Stimulated activated CD8-positive, alpha-beta memory T cell treated with anti-CD3 and anti-CD28 coated beads, Interleukin-15, amount 100 ng/mL, for 4 hours (primary cell): ENCODE measurements around the gene TMOD3.
"Not testable (repeated sequence)": the region's sequence is repeated elsewhere in the genome, so short reads cannot be mapped to it uniquely, and the experiment has no call there.

Source experiments
- DNase-seq, 2 donors: peaks; one replicate each; pipeline ENCODE4 v3.0.0-alpha.2; 2020; ENCODE audit warnings: low read depth in 2 of 2

The TMOD3 gene

DNA sequence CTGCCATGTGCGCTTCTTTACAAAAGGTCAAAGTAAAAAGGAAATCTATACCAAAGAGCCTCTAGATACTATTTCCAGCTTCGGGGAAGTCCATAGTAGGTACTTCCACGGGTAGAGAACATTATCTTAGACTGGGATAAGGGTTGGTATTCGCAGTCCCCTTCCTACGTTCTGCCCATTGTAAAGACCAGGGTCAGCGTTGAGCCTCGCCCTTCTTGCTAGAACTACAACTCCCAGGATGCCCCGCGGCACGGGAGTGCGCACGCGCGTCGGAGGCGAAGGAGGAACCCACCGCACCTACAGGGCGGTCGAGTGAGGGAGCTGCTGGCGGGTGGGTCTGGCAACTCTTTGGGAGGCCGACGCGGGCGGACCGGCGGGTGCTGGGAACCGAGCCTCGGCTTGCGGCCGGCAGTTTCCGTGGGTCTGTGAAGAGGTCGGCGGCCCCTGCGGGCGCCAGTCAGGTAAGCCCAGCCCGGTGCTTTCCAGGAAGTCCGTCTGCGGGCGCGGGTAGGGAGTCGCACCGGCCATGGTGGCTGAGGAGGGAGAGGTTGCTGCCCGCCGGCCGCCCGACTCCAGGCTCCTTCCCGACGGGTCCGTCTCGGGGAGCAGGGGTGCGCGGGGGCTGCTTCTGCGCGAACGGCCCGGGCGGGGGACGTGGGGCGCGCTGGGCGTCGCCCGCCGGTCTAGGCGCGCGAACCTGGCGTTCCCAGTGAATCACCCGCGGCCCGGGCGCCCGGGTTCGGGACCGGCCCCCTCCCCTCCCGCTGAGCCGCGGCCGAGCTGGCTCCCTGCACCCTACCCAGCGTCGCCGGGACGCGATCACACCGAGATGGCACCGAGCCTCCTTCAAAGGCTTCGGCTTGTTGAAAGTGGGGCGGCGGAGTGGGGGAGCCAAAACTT, at the start of gene TMOD3:
Gene TMOD3 (plus strand): TSS at position 278 of the 900 bp plus-strand sequence. CDS start 33,232 bp downstream, outside the sequence.
- DNase-seq: peak; percentile 78 to 83

DNA sequence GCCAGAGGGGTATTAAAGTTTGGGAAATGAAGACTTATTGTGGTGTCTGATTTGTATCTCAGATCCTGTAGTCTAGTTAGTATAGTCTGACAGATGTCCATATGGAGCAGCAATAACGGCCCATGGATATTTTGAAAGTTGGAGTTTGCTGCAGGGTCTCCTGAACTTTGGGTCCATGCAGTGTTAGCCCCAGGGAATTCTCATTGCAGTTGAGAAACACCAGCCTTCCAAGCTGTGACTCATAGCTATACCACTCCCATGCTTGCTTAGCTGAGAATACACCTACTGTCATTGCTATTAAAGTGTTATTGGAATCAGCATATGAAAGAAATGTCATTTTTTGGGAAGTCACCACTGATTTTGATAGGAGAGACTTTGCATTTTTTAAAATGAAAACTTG, 48.8 kb upstream of the TMOD3 start:
- DNase-seq: no peak

DNA sequence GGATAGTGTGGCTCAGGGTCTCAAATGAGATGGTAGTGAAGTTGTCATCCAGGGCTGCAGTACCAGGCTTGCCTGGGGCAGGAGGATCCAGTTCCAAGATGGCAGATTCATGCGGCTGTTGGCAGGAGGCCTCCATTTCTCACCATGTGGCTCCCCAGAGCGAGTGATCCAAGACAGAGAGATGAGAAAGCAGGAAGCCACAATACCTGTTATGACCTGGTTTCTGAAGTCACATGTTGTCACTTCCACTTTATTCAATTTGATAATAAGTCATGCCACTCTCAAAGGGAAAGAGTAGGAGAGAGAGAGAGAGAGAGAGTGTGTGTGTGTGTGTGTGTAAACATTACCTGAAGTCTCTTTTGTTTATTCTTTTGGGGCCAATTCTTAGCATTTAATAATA, 47.9 kb upstream of the TMOD3 start:
- no peak for DNase-seq

DNA sequence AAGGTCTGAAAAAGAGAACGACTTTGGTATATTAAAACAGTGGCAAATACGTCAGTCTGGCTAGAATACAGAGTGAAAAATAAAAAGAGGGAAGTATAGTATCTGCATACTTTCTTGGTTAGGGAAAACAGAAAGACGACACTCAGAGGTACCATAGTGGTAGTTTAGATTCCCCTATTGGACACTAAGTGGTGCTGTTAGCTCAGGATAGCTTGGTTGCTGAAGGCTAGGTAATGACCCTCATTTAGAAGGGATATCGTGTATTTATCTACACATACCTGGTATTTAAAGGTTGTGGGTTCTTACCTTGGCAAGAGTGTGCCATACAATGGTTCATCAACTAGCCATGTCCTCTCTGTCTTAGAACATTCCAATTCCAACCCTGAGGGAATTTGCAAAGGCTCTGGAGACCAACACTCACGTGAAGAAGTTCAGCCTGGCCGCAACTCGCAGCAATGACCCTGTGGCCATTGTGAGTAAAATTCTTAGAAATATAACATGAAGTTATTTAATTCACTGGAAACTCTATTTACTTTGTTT, 47.0 kb upstream of the TMOD3 start:
- no peak for DNase-seq

DNA sequence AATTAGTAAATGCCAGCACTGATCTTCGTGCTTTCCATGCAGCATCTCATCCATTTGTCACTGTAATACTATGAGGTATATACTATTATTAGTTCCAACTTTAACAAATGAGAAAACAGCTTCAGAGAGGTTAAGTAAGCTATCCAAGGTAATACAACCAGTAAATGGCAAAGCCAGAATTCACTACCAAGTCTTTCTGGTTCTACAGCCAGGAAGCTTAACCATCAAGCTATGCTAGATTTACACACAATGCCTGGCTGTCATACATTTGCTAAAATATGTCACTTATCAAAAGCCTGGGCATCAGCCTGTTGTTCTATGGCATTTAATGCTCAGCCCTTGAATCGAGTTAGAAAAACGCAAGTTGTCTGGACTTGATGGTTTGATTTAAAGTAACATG, 45.5 kb upstream of the TMOD3 start:
- no peak for DNase-seq

DNA sequence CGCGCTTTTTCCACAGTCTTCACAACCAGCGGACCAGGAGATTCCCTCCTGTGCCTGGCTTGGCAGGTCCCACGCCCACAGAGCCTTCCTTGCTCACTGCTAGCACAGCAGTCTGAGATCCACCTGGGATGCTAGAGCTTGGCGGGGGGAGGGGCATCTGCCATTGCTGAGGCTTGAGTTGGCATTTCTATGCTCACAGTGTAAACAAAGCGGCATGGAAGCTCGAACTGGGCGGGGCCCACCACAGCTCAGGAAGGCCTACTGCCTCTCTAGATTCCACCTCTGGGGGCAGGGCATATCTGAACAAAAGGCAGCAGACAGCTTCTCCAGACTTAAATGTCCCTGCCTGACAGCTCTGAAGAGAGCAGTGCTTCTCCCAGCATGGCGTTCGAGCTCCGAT, 42.3 kb upstream of the TMOD3 start:
- not testable (repeated sequence) for DNase-seq

DNA sequence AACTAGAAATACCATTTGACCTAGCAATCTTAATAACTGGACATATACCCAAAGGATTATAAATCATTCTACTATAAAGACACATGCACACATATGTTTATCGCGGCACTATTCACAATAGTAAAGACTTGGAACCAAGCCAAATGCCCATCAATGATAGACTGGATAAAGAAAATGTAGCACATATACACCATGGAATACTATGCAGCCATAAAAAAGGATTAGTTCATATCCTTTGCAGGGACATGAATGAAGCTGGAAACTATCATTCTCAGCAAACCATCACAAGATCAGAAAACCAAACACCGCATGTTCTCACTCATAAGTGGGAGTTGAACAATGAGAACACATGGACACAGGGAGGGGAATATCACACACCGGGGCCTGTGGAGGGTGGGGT, 37.0 kb upstream of the TMOD3 start:
- not testable (repeated sequence) for DNase-seq

DNA sequence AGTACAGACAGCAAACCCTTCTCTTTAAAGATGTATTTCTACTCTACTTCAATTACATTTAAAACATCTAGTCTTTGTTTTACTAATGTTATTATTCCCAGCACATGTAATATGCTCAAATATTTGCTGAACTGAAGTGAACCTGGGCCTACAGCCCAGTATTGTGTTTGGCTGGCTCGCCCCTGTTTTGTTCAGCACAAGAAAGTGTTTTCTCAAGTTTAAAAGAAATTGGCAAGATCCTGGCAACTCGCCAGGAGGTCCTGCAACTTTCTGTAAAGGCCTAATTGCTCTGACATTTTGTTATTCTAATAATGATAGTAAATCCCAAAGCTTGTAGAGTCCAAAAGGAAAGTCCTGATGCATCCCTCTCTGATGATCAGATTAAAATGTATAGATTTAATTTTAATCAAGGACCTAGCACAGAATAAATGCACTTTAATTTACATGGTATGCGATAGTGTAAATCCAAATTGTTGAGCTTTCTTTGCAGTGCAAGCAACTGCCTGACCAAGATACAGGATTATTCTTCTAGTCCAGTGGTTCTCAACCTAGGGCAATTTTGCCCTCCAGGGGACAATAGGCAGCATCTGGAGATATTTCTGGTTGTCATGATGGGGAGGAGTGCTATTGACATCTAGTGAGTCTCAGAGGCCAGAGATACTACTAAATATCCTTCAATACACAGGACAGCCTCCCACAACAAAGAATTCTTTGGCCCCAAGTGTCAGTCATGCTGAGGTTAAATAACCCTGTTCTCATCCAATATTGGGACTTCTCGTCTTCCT, 35.7 kb upstream of the TMOD3 start:
- no peak for DNase-seq

DNA sequence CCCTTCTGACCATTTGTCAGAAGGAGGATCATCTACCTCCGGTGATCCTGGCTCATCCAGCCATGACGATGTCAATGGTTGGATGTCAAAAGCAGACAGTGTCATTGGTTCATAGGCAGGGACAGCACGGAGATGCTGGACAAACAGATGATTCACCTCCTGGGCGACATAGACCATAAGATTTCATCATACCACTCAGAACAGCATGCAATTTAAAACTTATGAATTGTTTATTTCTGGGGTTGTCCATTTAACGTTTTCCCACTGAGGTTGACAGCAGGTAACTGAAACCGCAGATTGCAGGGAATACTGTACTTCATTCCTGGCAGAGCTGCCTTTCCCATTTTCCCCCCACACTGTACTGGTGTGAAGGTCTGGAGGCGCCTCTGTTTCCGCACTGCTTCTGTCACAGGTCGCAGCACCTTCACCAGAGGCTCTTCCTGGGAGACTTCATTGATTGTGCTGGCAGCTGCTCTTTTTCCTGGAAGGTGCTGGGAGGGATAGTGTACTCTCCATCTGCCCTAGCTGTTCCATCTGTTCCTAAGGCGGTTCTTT, 32.5 kb upstream of the TMOD3 start:
- DNase-seq: no peak

DNA sequence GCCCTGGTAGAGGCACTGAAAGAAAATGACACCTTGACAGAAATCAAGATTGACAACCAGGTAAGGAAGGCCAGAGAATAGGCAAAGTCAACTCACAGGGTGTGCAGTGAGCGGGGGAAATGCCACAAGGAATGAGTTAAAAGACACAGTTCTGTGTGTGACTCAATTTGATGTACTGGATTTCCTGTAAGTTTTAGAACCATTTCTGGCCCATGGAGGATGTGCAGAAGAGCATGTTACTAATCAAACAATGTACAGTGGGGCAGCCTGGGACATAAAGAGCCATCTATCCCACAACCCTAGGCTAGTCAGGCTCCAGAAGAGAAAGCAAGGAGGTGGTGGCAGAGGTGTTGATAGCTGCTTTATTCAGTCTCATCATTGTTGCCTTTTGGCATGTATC, 31.2 kb upstream of the TMOD3 start:
- no peak for DNase-seq

DNA sequence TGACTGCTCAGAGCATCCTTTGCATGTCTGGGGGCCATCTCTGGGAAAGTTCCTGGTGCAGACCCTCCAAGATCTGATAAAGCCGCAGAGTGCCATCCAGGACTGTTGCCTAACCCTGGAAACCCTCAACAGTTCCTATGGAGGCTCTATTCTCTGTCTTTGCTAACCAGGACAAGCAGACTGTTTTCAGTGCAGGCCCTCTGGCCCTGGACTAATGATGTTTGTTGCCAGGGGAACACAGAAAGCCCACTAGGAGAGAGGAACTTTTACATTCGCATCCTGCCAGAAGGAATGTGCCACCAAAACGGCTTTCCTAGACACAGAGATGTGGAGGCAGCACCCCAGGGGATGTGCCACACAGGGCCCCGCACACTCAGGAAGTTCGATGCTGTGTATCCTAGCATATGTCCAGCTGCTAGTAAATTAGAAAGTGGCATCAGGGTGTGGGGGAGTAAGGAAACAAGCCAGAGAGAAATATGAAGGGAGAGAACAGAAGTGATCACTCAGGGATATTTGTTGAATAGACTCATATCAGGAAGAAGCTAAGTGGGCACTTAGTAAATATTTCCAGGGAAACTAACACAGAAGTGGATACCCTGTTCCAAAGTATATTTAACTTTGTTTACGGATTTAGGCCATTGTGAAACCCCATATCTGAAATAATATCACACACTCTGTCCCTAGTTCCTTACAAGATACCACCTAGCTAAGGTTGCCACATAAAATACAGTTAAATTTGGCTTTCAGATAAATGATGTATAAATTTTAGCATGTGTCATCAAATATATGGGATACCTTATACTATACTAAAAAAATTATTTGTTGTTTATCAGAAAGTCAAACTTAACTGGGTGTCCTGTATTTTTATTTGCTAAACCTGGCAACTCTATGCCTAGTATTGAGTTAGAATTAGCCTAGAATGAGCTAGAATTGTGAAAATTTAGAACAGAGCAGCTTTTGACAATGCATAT, 29.9 kb upstream of the TMOD3 start:
- no peak for DNase-seq

DNA sequence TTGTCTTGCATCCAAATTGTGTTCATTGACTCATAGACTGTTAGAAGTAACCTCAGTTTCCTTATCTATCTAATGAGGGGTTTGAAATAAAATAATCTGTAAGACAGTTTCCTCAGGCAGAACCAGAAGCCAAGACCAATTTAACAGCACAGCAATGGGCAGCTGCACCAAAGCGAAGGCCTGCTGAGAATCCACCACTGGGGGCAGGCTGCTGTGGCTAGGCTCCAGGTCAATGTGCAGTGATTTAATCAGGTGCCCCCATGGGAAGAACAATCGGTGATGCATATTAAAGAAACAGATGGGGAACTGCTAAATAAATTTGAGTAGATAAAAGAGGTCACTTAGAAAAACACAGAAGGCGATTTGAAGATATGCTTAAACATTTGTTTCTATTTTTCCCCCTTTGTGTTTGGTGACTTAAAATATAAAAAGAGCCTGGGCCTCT, 28.0 kb upstream of the TMOD3 start:
- DNase-seq: no peak

DNA sequence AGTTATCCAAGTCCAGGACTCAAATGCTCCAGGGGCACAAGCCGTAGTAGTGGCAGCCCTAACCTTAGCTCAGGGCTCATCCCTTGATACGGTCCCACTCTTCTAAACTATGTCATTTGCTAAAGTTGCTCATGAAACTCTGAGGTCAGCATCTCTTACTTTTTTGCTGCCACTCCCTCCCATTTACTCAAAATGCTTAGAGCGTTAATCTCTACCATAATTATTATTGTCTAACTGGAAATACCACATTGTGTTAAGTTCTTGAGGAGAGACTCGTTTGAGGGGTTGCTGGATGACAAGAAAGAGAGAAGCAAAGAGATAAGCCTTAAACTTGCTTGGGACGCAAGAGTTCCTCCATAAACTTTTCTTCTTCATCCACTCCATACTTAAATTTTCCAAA, 26.9 kb upstream of the TMOD3 start:
- no peak for DNase-seq

DNA sequence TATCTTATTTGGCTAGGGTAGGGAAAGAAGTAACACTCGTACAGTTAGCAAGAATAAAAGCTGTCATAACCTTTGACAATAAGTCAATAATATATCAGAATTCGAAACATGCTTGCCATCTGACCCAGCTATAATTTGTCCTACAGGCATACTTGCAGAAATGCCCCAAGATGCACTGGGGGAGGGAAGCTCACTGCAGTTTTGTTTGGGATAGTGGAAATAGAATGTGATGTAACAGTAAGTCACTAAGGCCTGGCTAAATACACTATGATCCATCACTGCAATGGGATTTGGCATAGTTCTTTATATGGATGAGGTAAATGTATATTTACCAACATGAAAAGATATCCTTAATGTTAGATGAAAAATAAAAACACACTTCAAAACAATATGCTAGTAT, 25.5 kb upstream of the TMOD3 start:
- no peak for DNase-seq

DNA sequence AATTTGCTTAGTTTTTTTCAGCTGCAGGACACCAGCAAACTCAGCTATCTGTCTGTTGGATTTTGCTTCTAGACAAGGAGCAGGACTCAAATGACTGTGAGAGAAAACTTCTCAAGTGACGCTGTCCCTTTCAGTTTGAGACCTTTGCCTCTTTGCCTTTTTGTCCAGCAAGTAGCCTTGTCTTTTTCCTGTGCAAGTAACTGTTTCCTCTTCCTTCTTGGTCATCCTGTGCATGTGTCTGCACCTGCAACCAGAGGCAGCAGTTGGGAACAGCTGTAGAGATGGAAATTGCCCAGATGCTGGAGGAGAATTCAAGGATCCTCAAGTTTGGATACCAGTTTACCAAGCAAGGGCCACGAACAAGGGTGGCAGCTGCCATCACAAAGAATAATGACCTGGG, 23.3 kb upstream of the TMOD3 start:
- no peak for DNase-seq

DNA sequence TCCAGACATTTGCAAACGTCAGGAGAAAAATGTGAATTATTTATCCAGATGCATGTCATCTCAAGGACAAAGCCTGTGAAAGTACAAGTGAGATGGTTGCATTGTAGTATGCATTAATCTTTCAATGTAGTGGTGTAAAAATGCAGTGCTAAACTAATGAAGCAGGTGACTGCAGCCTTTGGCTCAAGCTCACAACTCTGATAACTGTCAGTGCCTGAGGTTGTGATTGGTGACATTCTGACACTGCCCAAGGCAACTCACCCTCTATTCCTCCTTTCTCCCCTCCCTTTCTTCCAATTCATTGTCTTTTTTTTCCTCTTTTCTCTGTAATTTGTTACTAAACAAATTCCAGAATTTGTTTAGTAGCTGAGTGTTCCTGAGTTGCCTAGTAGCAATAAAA, 20.0 kb upstream of the TMOD3 start:
- no peak for DNase-seq

DNA sequence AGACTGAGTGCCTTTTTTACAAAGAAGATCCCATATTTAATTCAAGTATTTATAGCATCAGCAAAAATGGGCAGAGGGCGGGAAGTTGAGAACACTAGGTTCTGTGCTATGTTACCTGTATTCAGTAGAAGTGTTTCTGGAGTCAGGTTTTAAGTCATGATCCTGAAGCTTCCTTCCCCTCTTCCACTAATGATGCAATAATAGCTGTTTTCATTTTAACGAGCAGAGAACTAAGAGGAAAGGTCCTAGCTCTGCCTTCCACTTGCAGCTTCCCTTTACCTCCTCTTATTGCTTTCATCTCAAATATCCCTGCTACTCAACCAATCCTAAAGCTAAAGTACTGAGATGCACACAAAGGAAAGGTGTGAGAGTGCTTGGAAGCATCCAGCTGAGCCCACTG, 16.9 kb upstream of the TMOD3 start:
- DNase-seq: no peak

DNA sequence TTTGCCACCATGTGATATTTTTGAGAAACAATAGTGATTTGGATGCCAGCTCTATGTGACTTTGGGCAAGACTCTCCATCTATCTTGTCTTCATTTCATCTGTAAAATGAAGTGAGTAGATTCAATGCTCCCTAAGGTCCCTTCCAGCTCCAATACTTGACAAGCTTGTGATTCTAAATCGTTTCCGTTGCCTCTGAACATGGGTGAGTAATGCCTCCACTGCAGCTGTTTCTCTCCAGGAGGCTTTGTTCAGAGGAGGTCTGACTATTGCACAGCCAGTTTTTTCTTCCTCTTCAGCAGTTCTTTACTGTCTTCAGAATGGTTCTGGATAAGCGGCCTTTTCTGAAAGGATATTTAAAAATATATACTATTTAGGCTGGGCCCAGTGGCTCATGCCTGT, 14.8 kb upstream of the TMOD3 start:
- DNase-seq: no peak

DNA sequence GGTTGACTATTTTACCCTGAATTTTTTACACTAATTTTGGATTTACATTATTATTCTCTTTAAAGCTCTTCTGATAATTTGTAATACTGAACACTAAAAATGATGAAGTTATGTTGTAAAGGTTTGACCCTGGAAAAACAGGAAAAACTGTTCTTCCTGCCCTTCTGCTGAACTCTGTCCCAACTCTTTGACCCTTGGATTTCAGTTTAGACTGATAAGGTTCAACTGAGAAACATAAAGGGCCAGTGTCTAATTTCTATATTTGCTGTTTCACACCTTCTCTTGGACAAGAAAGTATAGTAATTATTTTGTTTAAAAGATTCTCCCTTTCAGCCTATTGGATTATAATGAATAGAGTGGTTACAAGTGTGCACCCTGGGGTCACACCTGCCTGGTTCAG, 12.8 kb upstream of the TMOD3 start:
- no peak for DNase-seq

DNA sequence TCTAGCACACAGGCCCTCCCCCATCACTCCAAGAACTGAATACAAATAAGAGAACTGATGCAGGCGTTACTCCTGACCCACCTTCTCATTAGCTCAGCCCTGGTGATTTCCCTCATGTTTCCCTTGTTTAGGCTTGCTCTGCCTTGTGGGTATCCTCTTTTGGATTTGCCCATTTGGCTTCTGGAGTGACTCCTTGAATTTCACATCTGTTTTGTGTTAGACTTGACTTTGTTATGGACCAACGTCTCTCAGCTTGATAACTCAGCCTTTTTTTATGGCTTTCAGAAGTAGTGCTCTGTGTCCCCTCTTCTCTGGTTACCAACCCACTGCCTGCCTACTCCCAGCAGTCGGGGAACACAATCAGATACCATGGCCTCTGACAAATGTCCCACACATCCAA, 11.3 kb upstream of the TMOD3 start:
- no peak for DNase-seq

DNA sequence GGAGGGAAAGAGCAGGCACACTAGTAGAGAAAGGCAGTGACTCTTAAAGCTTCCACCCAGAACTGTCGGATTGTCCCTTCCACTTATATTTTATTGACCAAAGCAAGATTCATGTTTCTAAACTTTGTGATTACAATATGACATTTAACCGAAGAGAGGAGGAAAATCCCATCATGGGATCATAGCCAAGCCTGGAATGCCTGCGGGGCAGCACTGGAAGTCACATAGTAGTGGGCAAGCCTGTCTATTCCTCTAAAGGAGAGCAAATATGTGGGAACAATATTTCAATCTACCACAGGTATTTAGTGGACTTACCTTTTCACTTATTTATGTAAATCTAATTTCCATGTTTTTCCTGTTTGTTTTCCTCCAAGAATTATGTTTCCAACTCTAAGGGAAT, 3.8 kb upstream of the TMOD3 start:
- no peak for DNase-seq
